A549 (cell line): ENCODE data around the gene TTC24.

Experiments
- BHLHE40 ChIP-seq: IDR thresholded peaks from 2 replicates; pipeline ENCODE4 v1.6.1; 2012; ENCODE audit warnings: low read depth, low read length, inconsistent platforms
- CTCF ChIP-seq: fragments of >200 bp; sonication (Bioruptor Twin); formaldehyde crosslinking; IDR thresholded peaks from 3 replicates; pipeline ENCODE4 v1.5.1; 2016
- POLR2A ChIP-seq: IDR thresholded peaks from 2 replicates; pipeline ENCODE4 v1.6.1; 2012; ENCODE audit warnings: mild to moderate bottlenecking, low read length
- RAD21 ChIP-seq, 2 experiments: fragments of >200 bp in 1 of 2; sonication (Bioruptor Twin) in 1 of 2; formaldehyde crosslinking in 1 of 2; IDR thresholded peaks in 1 of 2; conservative IDR thresholded peaks in 1 of 2; 2 replicates in 1 of 2; 3 replicates in 1 of 2; pipeline ENCODE4 v1.6.1; 2012 to 2018; ENCODE audit warnings: inconsistent platforms in 1 of 2
- RNF2 ChIP-seq: fragments of 200-600 bp; sonication (generic); IDR thresholded peaks from 2 replicates; pipeline ENCODE4 v1.6.1; 2016; ENCODE audit warnings: low read depth, mild to moderate bottlenecking, antibody characterized with exemption, moderate library complexity, borderline replicate concordance

- TF ChIP-seq RAD21 (conservative IDR thresholded peaks at IDR 0.05 in 1 of 2, IDR thresholded peaks at IDR 0.05 in 1 of 2), result no peak
- TF ChIP-seq CTCF, result no peak
- TF ChIP-seq POLR2A, result no peak
- no peak for TF ChIP-seq BHLHE40
- no peak for TF ChIP-seq RNF2
Observed at GRCh38 chr1:156622581-156623297, 43.2 kb downstream of the TTC24 start.
